Measurements from ENCODE around the gene KIAA1671. TPM values are rescaled to one million over a fixed set of nuclear protein-coding genes. Genes with fewer than 3 reads are reported as not detected.

Gene KIAA1671
- total RNA-seq, 1 donor from 2014 or later, result 40.7 TPM

DNA sequence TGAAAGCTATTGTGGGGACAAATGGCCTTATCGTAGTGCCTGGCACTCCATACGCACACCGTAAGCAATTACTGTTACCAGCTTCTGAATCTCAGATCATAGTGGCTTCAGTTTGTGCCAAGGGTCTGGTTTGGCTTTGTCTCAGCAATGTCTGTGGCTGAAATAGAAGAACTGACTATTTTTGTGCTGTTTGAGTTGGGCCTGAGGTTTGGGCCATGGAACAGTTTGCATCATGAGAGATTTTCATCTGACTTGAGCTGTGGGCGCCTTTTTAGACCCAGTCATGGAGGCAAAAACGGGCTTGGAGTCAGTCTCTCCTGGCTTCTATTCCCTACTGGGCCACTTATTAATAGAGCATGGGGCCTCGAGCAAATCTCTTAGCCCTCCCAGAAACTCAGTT lies 126.1 kb downstream of the KIAA1671 start:
- Histone ChIP-seq H3K9me3 (no peaks in the 10 kb centered on the region), H3K27me3 (ENCODE audit: low read depth) (no peaks in the 10 kb centered on the region), H3K36me3 (no peaks in the 10 kb centered on the region), H3K4me1 (peaks cover 7% of the 10 kb centered on the region), H3K4me3 (no peak overlapping the region), H3K27ac (no peak overlapping the region)
- no peak for ATAC-seq
- DNase-seq, result no peak
- TF ChIP-seq, protein P1, sequence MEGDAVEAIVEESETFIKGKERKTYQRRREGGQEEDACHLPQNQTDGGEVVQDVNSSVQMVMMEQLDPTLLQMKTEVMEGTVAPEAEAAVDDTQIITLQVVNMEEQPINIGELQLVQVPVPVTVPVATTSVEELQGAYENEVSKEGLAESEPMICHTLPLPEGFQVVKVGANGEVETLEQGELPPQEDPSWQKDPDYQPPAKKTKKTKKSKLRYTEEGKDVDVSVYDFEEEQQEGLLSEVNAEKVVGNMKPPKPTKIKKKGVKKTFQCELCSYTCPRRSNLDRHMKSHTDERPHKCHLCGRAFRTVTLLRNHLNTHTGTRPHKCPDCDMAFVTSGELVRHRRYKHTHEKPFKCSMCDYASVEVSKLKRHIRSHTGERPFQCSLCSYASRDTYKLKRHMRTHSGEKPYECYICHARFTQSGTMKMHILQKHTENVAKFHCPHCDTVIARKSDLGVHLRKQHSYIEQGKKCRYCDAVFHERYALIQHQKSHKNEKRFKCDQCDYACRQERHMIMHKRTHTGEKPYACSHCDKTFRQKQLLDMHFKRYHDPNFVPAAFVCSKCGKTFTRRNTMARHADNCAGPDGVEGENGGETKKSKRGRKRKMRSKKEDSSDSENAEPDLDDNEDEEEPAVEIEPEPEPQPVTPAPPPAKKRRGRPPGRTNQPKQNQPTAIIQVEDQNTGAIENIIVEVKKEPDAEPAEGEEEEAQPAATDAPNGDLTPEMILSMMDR (IDR thresholded peaks at IDR 0.05), result no peak
- intact Hi-C loops (cut with DNase I), result no loop called here

DNA sequence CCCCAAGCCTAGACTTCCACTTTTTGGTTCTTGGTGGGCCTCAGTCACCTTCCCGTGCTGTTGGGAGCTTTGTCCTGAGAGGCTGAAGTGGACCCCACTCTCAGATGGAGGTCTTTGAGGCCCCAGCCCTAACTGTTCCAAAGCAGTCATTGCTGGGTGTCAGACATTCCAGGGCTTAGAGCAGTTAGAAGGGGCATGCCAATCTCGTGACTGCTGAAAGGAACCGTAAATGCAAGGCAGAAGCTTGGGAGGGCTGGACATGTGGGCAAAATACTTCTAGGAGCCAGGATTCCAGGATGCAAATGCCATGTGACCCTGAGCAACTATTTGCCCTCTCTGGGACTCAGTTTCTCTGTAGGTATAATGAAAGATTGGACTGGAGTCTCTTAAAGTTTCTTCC lies 128.3 kb downstream of the KIAA1671 start:
- no peak overlapping the region for H3K27ac ChIP-seq
- intact Hi-C loops (cut with DNase I), result no loop called here

DNA sequence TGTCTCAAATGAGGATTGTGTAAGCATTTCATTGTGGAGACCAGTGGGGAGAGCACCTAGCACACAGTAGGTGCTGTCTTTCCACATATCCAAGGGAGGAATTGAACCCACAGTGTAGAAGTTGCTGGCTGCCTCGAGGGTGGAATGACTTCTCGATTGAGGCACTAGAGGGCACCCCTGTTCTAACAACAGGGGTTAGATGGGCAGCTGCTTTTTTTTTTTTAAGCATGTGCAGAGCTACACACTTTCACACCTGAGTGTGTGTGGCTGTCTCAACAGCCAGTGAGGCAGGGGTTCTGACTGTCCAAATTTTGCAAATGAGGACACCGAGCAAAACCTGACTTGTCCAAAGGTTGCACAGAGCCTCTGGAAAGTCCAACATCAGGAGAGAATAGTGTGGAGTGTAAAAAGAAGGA lies 128.9 kb downstream of the KIAA1671 start:
- Histone ChIP-seq H3K36me3 (no peaks in the 10 kb centered on the region), H3K4me3 (no peak overlapping the region), H3K27me3 (ENCODE audit: low read depth) (no peaks in the 10 kb centered on the region), H3K27ac (no peak overlapping the region), H3K9me3 (no peaks in the 10 kb centered on the region), H3K4me1 (peaks cover 11% of the 10 kb centered on the region)
- DNase-seq, result no peak
- intact Hi-C loops (cut with DNase I), result no loop called here
- TF ChIP-seq, protein P1 (IDR thresholded peaks at IDR 0.05), result peak; percentile 63
- ATAC-seq, result peak; percentile 58 to 67

More for the DNA sequence above, 128.3 kb downstream of the KIAA1671 start:
- TF ChIP-seq, protein P1 (IDR thresholded peaks at IDR 0.05), result no peak
- H3K4me3 ChIP-seq, result no peak overlapping the region
- H3K36me3 ChIP-seq, result no peaks in the 10 kb centered on the region
- H3K4me1 ChIP-seq, result peaks cover 7% of the 10 kb centered on the region
- H3K9me3 ChIP-seq, result no peaks in the 10 kb centered on the region
- no peaks in the 10 kb centered on the region for H3K27me3 ChIP-seq (ENCODE audit: low read depth)
- ATAC-seq (no peak), DNase-seq (no peak)

DNA sequence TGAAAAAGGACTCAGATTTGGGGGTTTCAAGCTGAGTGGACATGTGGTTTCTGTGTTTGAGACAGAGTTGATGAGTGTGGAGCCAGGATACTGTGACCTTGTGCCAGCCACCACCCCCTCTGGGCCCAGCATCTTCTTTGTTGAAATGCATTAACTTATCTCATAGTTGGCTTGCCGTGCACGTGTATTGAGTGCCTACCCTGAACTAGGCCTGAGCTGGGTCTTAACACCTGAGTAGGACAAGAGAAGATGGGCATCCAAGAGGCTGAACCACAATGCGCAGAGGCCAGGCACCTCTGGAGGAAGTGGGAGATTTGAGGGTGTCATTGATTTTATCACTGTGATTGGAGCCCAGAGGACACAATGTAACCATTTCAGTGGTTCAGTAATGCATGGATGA lies 129.6 kb downstream of the KIAA1671 start:
- ATAC-seq (no peak), DNase-seq (no peak)
- intact Hi-C loops (cut with DNase I), result no loop called here
- Histone ChIP-seq H3K9me3 (no peaks in the 10 kb centered on the region), H3K4me1 (peaks cover 15% of the 10 kb centered on the region), H3K27ac (no peak overlapping the region), H3K4me3 (no peak overlapping the region), H3K27me3 (ENCODE audit: low read depth) (no peaks in the 10 kb centered on the region), H3K36me3 (no peaks in the 10 kb centered on the region)
- TF ChIP-seq, protein P1 (IDR thresholded peaks at IDR 0.05), result no peak

DNA sequence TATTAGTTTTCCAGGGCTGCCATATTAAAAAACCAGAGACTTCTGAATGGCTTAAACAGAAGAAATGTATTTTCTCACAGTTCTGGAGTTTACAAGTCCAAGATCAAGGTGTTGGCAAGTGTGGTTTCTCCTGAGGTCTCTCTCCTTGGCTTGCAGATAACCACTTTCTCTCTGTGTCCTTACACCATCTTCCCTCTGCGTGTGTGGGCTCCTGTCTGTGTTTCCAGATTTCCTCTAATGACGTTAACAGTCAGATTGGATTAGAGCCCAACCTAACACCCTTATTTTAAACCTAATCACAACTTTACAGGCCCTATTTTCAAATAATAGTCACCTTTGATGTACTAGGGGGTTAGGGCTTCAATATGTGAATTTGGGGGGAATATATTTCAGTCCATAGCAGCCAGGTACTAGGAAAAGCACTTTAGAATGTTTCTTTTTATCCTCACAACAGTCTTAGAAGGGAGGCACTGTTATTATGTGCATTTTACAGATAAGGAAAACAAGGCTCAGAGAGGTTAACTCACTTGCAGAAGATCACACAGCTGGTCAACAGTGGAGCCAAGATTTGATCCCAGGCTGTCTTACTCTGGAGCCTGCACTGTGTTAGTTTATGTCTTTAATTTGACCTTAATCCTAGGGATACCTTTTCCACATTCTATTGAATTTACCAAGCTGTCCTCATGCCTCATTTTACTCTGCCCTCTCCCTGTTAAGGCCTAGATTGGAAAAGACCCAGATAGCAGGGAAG lies 130.7 kb downstream of the KIAA1671 start:
- ATAC-seq, result no peak

More for the DNA sequence above, 130.7 kb downstream of the KIAA1671 start:
- Histone ChIP-seq H3K36me3 (no peaks in the 10 kb centered on the region), H3K4me3 (no peak overlapping the region), H3K27ac (no peak overlapping the region), H3K9me3 (no peaks in the 10 kb centered on the region), H3K4me1 (peaks cover 15% of the 10 kb centered on the region), H3K27me3 (ENCODE audit: low read depth) (no peaks in the 10 kb centered on the region)
- intact Hi-C loops (cut with DNase I), result no loop called here
- TF ChIP-seq, protein P1 (IDR thresholded peaks at IDR 0.05), result no peak
- no peak for DNase-seq

All from lower lobe of right lung (tissue), 2 donors.